SK-N-SH treated with all-trans-retinoic acid at 6 μM for 48 hours (cell line): Measurements from ENCODE around the gene PRXL2B.

Experiments
- ATAC-seq: fragments of 200-7000 bp; cut with Tn5 transposase; 3 replicates; pipeline ENCODE4 v1.9.1; 2020; ENCODE audit warnings: mild to moderate bottlenecking, moderate library complexity
- ARNTL ChIP-seq: fragments of 450-650 bp; formaldehyde crosslinking; IDR thresholded peaks from 2 replicates; pipeline ENCODE4 v1.5.0; 2020; ENCODE audit warnings: low read depth, mild to moderate bottlenecking, moderate library complexity, borderline replicate concordance
- BACH2 ChIP-seq: fragments of 250-450 bp; sonication (Bioruptor Pico); IDR thresholded peaks from 2 replicates; pipeline ENCODE4 v1.9.0; 2021; ENCODE audit warnings: mild to moderate bottlenecking, borderline replicate concordance
- CREB5 ChIP-seq: fragments of 250-450 bp; sonication (Bioruptor Pico); IDR thresholded peaks from 2 replicates; pipeline ENCODE4 v1.5.1; 2020; ENCODE audit warnings: low read depth, mild to moderate bottlenecking, moderate library complexity
- ESRRG ChIP-seq: fragments of 250-450 bp; sonication (Bioruptor Pico); IDR thresholded peaks from 2 replicates; pipeline ENCODE4 v1.6.1; 2021; ENCODE audit warnings: mild to moderate bottlenecking
- GLIS3 ChIP-seq: fragments of 250-450 bp; sonication (Bioruptor Pico); IDR thresholded peaks from 2 replicates; pipeline ENCODE4 v1.5.0; 2020; ENCODE audit warnings: mild to moderate bottlenecking, moderate library complexity
- ISL1 ChIP-seq: fragments of 250-450 bp; sonication (Bioruptor Pico); IDR thresholded peaks from 2 replicates; pipeline ENCODE4 v2.1.2; 2022; ENCODE audit warnings: mild to moderate bottlenecking, moderate library complexity
- OSR1 ChIP-seq: fragments of 250-450 bp; sonication (Bioruptor Pico); IDR thresholded peaks from 2 replicates; pipeline ENCODE4 v1.8.0; 2022; ENCODE audit warnings: moderate library complexity, mild to moderate bottlenecking, inconsistent platforms
- POU6F1 ChIP-seq: fragments of 250-450 bp; sonication (Bioruptor Pico); IDR thresholded peaks from 2 replicates; pipeline ENCODE4 v1.8.0; 2021; ENCODE audit warnings: low read depth, mild to moderate bottlenecking, moderate library complexity, borderline replicate concordance
- PPARA ChIP-seq: fragments of 250-450 bp; sonication (Bioruptor Pico); IDR thresholded peaks from 2 replicates; pipeline ENCODE4 v1.5.0; 2020; ENCODE audit warnings: mild to moderate bottlenecking, borderline replicate concordance
- RARB ChIP-seq: fragments of 250-450 bp; sonication (Bioruptor Pico); IDR thresholded peaks from 2 replicates; pipeline ENCODE4 v1.8.0; 2021; ENCODE audit warnings: mild to moderate bottlenecking, moderate library complexity
- SNAI2 ChIP-seq: fragments of 250-450 bp; sonication (Bioruptor Pico); IDR thresholded peaks from 2 replicates; pipeline ENCODE4 v1.5.0; 2020; ENCODE audit warnings: mild to moderate bottlenecking, moderate library complexity
- TCF4 ChIP-seq: fragments of 250-450 bp; sonication (Bioruptor Pico); IDR thresholded peaks from 2 replicates; pipeline ENCODE4 v1.8.0; 2021; ENCODE audit warnings: mild to moderate bottlenecking, moderate library complexity, borderline replicate concordance
- TOX ChIP-seq: fragments of 250-450 bp; sonication (Bioruptor Pico); IDR thresholded peaks from 2 replicates; pipeline ENCODE4 v1.8.0; 2021; ENCODE audit warnings: mild to moderate bottlenecking, moderate library complexity, borderline replicate concordance
- ZC3H10 ChIP-seq: fragments of 250-450 bp; sonication (Bioruptor Pico); IDR thresholded peaks from 2 replicates; pipeline ENCODE4 v1.5.1; 2021; ENCODE audit warnings: mild to moderate bottlenecking, moderate library complexity
- ZFP3 ChIP-seq: fragments of 250-450 bp; sonication (Bioruptor Pico); IDR thresholded peaks from 2 replicates; pipeline ENCODE4 v1.5.0; 2020; ENCODE audit warnings: mild to moderate bottlenecking, moderate library complexity
- ZFP30 ChIP-seq: fragments of 450-650 bp; formaldehyde crosslinking; IDR thresholded peaks from 2 replicates; pipeline ENCODE4 v1.5.0; 2022; ENCODE audit warnings: mild to moderate bottlenecking, moderate library complexity
- ZNF565 ChIP-seq: fragments of 450-650 bp; formaldehyde crosslinking; conservative IDR thresholded peaks from 2 replicates; pipeline ENCODE4 v1.5.0; 2020; ENCODE audit warnings: low read depth, mild to moderate bottlenecking, moderate library complexity
- ZNF70 ChIP-seq: fragments of 450-650 bp; formaldehyde crosslinking; IDR thresholded peaks from 2 replicates; pipeline ENCODE4 v1.5.0; 2020; ENCODE audit warnings: mild to moderate bottlenecking, moderate library complexity
- ZNF8 ChIP-seq: fragments of 450-650 bp; formaldehyde crosslinking; IDR thresholded peaks from 2 replicates; pipeline ENCODE4 v1.5.0; 2020; ENCODE audit warnings: mild to moderate bottlenecking, moderate library complexity
- TF ChIP-seq, protein P1 (sequence below): fragments of 250-450 bp; sonication (Bioruptor Pico); IDR thresholded peaks from 2 replicates; pipeline ENCODE4 v1.5.1; 2021; ENCODE audit warnings: mild to moderate bottlenecking, moderate library complexity
- TF ChIP-seq, protein P2 (sequence below): fragments of 250-450 bp; sonication (Bioruptor Pico); IDR thresholded peaks from 2 replicates; pipeline ENCODE4 v1.8.0; 2020; ENCODE audit warnings: mild to moderate bottlenecking, moderate library complexity, borderline replicate concordance
- TF ChIP-seq, protein P3 (sequence below): fragments of 250-450 bp; sonication (Bioruptor Pico); IDR thresholded peaks from 2 replicates; pipeline ENCODE4 v1.5.0; 2020; ENCODE audit warnings: mild to moderate bottlenecking, moderate library complexity

PRXL2B gene, protein sequence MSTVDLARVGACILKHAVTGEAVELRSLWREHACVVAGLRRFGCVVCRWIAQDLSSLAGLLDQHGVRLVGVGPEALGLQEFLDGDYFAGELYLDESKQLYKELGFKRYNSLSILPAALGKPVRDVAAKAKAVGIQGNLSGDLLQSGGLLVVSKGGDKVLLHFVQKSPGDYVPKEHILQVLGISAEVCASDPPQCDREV

GRCh38 chr1:2586154-2587070 is at the start of gene PRXL2B:
TSS of gene PRXL2B (plus strand) at chr1:2586777. CDS start at chr1:2586886, 109 bp downstream.
- ATAC-seq = peak; percentile 94
- TF ChIP-seq GLIS3 (CRISPR knock-in tag) (no peak), ZFP30 (CRISPR knock-in tag) (no peak), ZNF8 (CRISPR knock-in tag) (no peak), ZC3H10 (no peak), BACH2 (CRISPR knock-in tag) (no peak), ZNF565 (no peak), PPARA (CRISPR knock-in tag) (no peak), ESRRG (CRISPR knock-in tag) (no peak), SNAI2 (CRISPR knock-in tag) (no peak), TCF4 (no peak), ZNF70 (CRISPR knock-in tag) (no peak), POU6F1 (CRISPR knock-in tag) (no peak), RARB (CRISPR knock-in tag) (no peak), ARNTL (no peak), ISL1 (CRISPR knock-in tag) (no peak), OSR1 (CRISPR knock-in tag) (no peak), ZFP3 (no peak), TOX (CRISPR knock-in tag) (no peak)
- TF ChIP-seq, protein P1, sequence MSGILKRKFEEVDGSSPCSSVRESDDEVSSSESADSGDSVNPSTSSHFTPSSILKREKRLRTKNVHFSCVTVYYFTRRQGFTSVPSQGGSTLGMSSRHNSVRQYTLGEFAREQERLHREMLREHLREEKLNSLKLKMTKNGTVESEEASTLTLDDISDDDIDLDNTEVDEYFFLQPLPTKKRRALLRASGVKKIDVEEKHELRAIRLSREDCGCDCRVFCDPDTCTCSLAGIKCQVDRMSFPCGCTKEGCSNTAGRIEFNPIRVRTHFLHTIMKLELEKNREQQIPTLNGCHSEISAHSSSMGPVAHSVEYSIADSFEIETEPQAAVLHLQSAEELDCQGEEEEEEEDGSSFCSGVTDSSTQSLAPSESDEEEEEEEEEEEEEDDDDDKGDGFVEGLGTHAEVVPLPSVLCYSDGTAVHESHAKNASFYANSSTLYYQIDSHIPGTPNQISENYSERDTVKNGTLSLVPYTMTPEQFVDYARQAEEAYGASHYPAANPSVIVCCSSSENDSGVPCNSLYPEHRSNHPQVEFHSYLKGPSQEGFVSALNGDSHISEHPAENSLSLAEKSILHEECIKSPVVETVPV = no peak
- TF ChIP-seq, protein P2, sequence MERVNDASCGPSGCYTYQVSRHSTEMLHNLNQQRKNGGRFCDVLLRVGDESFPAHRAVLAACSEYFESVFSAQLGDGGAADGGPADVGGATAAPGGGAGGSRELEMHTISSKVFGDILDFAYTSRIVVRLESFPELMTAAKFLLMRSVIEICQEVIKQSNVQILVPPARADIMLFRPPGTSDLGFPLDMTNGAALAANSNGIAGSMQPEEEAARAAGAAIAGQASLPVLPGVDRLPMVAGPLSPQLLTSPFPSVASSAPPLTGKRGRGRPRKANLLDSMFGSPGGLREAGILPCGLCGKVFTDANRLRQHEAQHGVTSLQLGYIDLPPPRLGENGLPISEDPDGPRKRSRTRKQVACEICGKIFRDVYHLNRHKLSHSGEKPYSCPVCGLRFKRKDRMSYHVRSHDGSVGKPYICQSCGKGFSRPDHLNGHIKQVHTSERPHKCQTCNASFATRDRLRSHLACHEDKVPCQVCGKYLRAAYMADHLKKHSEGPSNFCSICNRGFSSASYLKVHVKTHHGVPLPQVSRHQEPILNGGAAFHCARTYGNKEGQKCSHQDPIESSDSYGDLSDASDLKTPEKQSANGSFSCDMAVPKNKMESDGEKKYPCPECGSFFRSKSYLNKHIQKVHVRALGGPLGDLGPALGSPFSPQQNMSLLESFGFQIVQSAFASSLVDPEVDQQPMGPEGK (CRISPR knock-in tag) = no peak

DNA sequence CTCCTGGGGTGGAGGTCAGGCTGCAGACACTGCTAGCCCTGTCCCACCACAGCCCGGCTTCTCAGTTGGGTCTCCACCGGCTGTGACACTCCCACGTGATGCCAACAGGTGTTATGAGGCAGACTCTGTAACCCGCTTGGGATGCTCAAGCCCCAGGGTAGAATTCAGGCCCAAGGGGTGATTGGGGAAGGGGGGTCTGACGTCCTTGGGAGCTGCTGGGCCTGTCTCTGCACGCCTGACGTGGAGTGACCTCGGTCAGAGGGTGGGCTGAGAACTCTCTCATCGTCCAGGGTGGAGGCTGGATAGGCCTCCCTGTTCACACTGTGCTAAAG is 48.8 kb upstream of the PRXL2B start:
- TF ChIP-seq, protein P3, sequence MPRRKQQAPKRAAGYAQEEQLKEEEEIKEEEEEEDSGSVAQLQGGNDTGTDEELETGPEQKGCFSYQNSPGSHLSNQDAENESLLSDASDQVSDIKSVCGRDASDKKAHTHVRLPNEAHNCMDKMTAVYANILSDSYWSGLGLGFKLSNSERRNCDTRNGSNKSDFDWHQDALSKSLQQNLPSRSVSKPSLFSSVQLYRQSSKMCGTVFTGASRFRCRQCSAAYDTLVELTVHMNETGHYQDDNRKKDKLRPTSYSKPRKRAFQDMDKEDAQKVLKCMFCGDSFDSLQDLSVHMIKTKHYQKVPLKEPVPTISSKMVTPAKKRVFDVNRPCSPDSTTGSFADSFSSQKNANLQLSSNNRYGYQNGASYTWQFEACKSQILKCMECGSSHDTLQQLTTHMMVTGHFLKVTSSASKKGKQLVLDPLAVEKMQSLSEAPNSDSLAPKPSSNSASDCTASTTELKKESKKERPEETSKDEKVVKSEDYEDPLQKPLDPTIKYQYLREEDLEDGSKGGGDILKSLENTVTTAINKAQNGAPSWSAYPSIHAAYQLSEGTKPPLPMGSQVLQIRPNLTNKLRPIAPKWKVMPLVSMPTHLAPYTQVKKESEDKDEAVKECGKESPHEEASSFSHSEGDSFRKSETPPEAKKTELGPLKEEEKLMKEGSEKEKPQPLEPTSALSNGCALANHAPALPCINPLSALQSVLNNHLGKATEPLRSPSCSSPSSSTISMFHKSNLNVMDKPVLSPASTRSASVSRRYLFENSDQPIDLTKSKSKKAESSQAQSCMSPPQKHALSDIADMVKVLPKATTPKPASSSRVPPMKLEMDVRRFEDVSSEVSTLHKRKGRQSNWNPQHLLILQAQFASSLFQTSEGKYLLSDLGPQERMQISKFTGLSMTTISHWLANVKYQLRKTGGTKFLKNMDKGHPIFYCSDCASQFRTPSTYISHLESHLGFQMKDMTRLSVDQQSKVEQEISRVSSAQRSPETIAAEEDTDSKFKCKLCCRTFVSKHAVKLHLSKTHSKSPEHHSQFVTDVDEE (CRISPR knock-in tag) = no peak
- TF ChIP-seq, protein P2 (CRISPR knock-in tag) = no peak
- TF ChIP-seq CREB5 (no peak), ZC3H10 (no peak), ZNF565 (no peak), ISL1 (CRISPR knock-in tag) (no peak), ESRRG (CRISPR knock-in tag) (no peak), RARB (CRISPR knock-in tag) (no peak), POU6F1 (CRISPR knock-in tag) (no peak), TCF4 (no peak), SNAI2 (CRISPR knock-in tag) (no peak), ZNF70 (CRISPR knock-in tag) (no peak), ARNTL (no peak), ZNF8 (CRISPR knock-in tag) (no peak), PPARA (CRISPR knock-in tag) (no peak), TOX (CRISPR knock-in tag) (no peak), ZFP30 (CRISPR knock-in tag) (no peak), GLIS3 (CRISPR knock-in tag) (no peak)
- ATAC-seq = no peak
